Measurements from ENCODE around the gene SCN3A.

SCN3A gene

DNA sequence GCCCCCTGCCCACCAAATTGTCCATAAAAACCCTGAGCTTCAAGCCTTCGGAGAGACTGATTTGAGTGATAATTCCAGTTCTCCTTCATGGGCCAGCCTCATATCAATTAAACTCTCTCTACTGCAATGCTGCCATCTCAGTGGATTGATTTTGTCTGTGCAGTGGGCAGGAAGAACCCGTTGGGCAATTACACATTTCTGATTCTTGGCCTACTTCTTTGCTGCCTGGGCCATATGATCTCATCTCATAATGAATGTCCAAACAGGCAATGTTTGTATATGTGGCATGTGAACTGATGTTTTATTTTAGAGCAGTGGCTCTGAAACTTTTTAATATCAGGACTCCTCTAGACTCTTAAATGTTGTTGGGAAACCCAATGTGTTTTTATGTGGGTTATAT lies 147.3 kb downstream of the SCN3A start:
- no peak for DNase-seq (ENCODE audit: low spot score)

DNA sequence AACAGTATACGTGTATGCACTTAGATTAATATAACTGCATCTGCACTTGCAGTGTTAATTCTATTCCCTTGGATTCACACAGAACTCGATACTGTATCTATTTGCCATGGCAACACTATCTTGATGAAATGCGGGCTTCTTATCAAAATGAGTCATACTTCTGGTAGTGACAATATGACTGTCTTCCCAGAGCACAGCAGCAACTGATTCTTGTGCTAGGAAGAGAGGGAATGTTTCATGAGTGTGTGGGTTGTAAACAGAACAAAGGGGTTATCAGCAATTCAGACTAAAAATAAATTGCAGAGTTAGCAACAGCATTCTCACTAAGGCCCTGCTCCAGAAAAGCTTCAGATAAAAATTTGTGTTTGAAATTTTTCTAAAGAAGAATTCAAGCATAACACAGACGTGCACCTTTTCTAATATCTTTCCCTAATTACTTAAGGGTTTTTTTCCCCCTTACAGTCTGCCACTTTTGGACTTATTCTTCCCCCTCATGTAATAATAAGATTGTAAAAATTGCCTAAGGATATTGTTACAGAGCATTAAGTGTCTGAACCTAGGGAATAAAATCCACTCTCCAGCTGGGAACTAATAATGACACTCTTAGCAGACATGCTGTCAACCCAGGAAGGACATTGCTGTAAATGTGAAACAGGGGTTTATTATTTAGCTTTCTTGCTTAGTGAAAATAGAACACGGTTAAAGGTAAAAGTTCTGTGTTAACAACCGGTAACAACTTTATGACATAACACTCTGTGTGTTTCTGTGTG lies 148.6 kb downstream of the SCN3A start:
- DNase-seq (ENCODE audit: low spot score) = peak; percentile 65

DNA sequence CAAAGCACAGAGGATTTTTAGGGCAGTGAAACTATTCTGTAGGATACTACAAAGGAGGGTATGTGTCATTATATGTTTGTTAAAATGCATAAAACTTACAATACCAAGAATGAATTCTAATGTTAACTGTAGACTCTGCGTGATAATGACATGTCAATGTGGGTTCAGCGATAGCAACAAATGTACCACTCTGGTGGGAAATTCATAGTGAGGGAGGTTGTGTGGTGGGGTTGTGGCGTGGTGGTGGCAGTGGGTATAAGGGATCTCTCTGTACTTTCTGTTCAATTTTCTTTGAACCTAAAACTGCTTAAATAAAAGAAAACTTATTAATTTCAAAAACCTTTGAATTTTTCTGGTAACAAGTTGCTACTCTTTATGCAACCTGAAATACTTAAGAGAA lies 149.2 kb downstream of the SCN3A start:
- no peak for DNase-seq (ENCODE audit: low spot score)

DNA sequence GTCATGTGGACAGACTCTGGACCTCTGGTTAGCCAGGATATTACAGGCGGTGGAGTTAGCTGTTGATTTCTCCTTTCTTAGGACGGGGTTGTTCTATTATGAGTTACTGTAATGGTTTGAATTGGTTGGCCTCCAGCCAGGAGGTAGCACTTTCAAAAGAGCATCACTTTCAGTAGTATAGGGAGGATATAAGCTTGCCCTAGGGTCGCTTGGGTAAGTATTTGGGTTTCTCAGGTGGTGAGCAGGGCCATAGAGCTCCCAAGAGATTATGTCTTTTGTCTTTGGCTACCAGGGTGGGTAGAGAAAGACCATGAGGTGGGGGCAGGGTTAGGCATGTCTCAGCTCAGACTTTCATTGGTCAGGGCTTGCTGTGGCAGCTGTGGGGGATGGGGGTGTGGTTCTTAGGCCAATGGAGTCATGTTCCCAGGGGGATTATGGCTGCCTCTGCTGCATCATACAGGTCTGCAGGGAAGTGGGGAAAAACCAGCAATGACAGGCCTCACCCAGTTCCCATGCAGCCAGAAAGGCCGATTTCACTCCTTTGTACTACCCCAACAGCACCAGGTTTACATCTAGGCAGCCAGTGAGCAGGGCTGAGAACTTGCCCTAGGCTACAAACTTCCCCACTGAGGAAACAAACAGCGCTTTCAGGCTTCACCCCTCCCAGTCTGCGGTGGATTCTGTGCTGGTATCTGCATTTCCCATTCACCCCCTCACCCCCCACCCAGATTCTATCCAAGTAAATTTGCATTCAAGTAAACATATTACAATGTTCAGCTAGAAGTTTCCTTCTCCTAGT lies 159.1 kb downstream of the SCN3A start:
- no peak for DNase-seq (ENCODE audit: low spot score)
